H9 (cell line): ENCODE results near the gene NIFK. TPM values are rescaled to one million over a fixed set of nuclear protein-coding genes. Genes with fewer than 3 reads are reported as not detected.
A peak's percentile ranks its signal among the peaks of the same experiment; 100 is the strongest.
"Not testable (repeated sequence)": the region's sequence is repeated elsewhere in the genome, so short reads cannot be mapped to it uniquely, and the experiment has no call there.

Source experiments
- DNase-seq: peaks from one replicate; pipeline ENCODE4 v3.0.0-alpha.2; 2017
- H2AFZ ChIP-seq: one replicate; pipeline ENCODE4 v1.6.1; 2013; ENCODE audit warnings: mild to moderate bottlenecking, low read length, control low read depth, moderate library complexity
- H2AK5ac ChIP-seq: 2 replicates; pipeline ENCODE4 v1.6.1; 2013; ENCODE audit warnings: low read length, control low read depth, mixed read lengths; ENCODE audit not compliant: insufficient read length
- H2BK120ac ChIP-seq: one replicate; pipeline ENCODE4 v1.6.1; 2013; ENCODE audit warnings: low read depth, mild to moderate bottlenecking, low read length, control low read depth, inconsistent platforms; ENCODE audit not compliant: poor library complexity, severe bottlenecking
- H2BK12ac ChIP-seq: 2 replicates; pipeline ENCODE4 v1.6.1; 2013; ENCODE audit warnings: low read length, control low read depth, mixed read lengths, low read depth; ENCODE audit not compliant: insufficient read length
- H2BK15ac ChIP-seq: 2 replicates; pipeline ENCODE4 v1.6.1; 2013; ENCODE audit warnings: low read depth, low read length, control low read depth
- H2BK20ac ChIP-seq: one replicate; pipeline ENCODE4 v1.6.1; 2013; ENCODE audit warnings: low read depth, mild to moderate bottlenecking, low read length, control low read depth, inconsistent platforms; ENCODE audit not compliant: poor library complexity, severe bottlenecking
- H2BK5ac ChIP-seq: 2 replicates; pipeline ENCODE4 v1.6.1; 2013; ENCODE audit warnings: low read length, control low read depth, mixed read lengths; ENCODE audit not compliant: insufficient read length
- H3K14ac ChIP-seq: 2 replicates; pipeline ENCODE4 v1.6.1; 2013; ENCODE audit warnings: low read length, control low read depth; ENCODE audit not compliant: insufficient read depth
- H3K18ac ChIP-seq: 2 replicates; pipeline ENCODE4 v1.6.1; 2013; ENCODE audit warnings: low read depth, mild to moderate bottlenecking, mixed read lengths, low read length, control low read depth; ENCODE audit not compliant: insufficient read length
- H3K23ac ChIP-seq: 2 replicates; pipeline ENCODE4 v1.6.1; 2013; ENCODE audit warnings: low read length, control low read depth, mixed read lengths, low read depth; ENCODE audit not compliant: insufficient read length
- H3K23me2 ChIP-seq: 2 replicates; pipeline ENCODE4 v1.6.1; 2013; ENCODE audit warnings: low read depth, mild to moderate bottlenecking, mixed read lengths, low read length, control low read depth; ENCODE audit not compliant: insufficient read length, poor library complexity, severe bottlenecking
- H3K27ac ChIP-seq: 2 replicates; pipeline ENCODE4 v1.5.1; 2013; ENCODE audit warnings: low read length, control low read depth, mixed read lengths, low read depth; ENCODE audit not compliant: insufficient read length
- H3K27me3 ChIP-seq: 2 replicates; pipeline ENCODE4 v1.6.1; 2013; ENCODE audit warnings: low read length, control low read depth, inconsistent platforms; ENCODE audit not compliant: insufficient read depth
- H3K4ac ChIP-seq: 2 replicates; pipeline ENCODE4 v1.6.1; 2013; ENCODE audit warnings: low read depth, mild to moderate bottlenecking, control low read depth, inconsistent platforms, low read length, moderate library complexity
- H3K4me1 ChIP-seq: 2 replicates; pipeline ENCODE4 v1.6.1; 2013; ENCODE audit warnings: low read length, control low read depth, inconsistent platforms; ENCODE audit not compliant: insufficient read depth
- H3K4me2 ChIP-seq: 2 replicates; pipeline ENCODE4 v1.6.1; 2013; ENCODE audit warnings: low read length, control low read depth, mixed read lengths; ENCODE audit not compliant: insufficient read length, insufficient read depth
- H3K56ac ChIP-seq: 2 replicates; pipeline ENCODE4 v1.6.1; 2013; ENCODE audit warnings: low read depth, mild to moderate bottlenecking, mixed read lengths, low read length, control low read depth; ENCODE audit not compliant: insufficient read length
- H3K79me1 ChIP-seq: 2 replicates; pipeline ENCODE4 v1.6.1; 2013; ENCODE audit warnings: low read depth, mild to moderate bottlenecking, moderate library complexity, low read length, control low read depth, inconsistent platforms; ENCODE audit not compliant: insufficient read depth, poor library complexity, severe bottlenecking
- H3K79me2 ChIP-seq: 2 replicates; pipeline ENCODE4 v1.6.1; 2013; ENCODE audit warnings: low read length, control low read depth, inconsistent platforms; ENCODE audit not compliant: insufficient read depth
- H3K9ac ChIP-seq: 2 replicates; pipeline ENCODE4 v1.6.1; 2013; ENCODE audit warnings: low read length, control low read depth, mixed read lengths; ENCODE audit not compliant: insufficient read length; ENCODE audit errors: extremely low read depth
- H3K9me3 ChIP-seq: one replicate; pipeline ENCODE4 v1.6.1; 2013; ENCODE audit warnings: low read depth, low read length, inconsistent platforms; ENCODE audit not compliant: control insufficient read depth
- H3T11ph ChIP-seq: one replicate; pipeline ENCODE4 v1.6.1; 2013; ENCODE audit warnings: mild to moderate bottlenecking, low read length, control low read depth, inconsistent platforms
- H4K20me1 ChIP-seq: one replicate; pipeline ENCODE4 v1.6.1; 2013; ENCODE audit not compliant: control insufficient read depth, insufficient read length, insufficient read depth
- H4K5ac ChIP-seq: 2 replicates; pipeline ENCODE4 v1.6.1; 2013; ENCODE audit warnings: low read depth, mild to moderate bottlenecking, mixed read lengths, low read length, control low read depth; ENCODE audit not compliant: insufficient read length
- H4K8ac ChIP-seq: replicated peaks from 2 replicates; pipeline ENCODE4 v1.6.1; 2013; ENCODE audit warnings: low read length, control low read depth, mixed read lengths, low read depth; ENCODE audit not compliant: insufficient read length
- H4K91ac ChIP-seq: 2 replicates; pipeline ENCODE4 v1.6.1; 2013; ENCODE audit warnings: low read depth, mild to moderate bottlenecking, moderate library complexity, mixed read lengths, low read length, control low read depth; ENCODE audit not compliant: insufficient read length
- H3K27ac Mint-ChIP-seq, 3 experiments: 2 replicates in 2 of 3; 3 replicates in 1 of 3; pipeline ENCODE4 v1.8.0; 2020 to 2021; ENCODE audit warnings: mixed read lengths in 3 of 3, mild to moderate bottlenecking in 1 of 3, moderate library complexity in 1 of 3
- H3K27me3 Mint-ChIP-seq: 2 replicates; pipeline ENCODE4 v1.8.0; 2021; ENCODE audit warnings: low read depth, mild to moderate bottlenecking, moderate library complexity, mixed read lengths
- H3K36me3 Mint-ChIP-seq, 3 experiments: 2 replicates in 2 of 3; 3 replicates in 1 of 3; pipeline ENCODE4 v1.8.0; 2020 to 2021; ENCODE audit warnings: low read depth in 3 of 3, mixed read lengths in 3 of 3; ENCODE audit not compliant: insufficient read depth in 1 of 3
- H3K4me1 Mint-ChIP-seq, 2 experiments: 2 replicates each; pipeline ENCODE4 v1.8.0; 2020; ENCODE audit warnings: mixed read lengths in 2 of 2
- H3K4me3 Mint-ChIP-seq, 2 experiments: 2 replicates in 1 of 2; 3 replicates in 1 of 2; pipeline ENCODE4 v1.8.0; 2020 to 2021; ENCODE audit warnings: mild to moderate bottlenecking in 2 of 2, mixed read lengths in 2 of 2, moderate library complexity in 1 of 2
- H3K9me3 Mint-ChIP-seq, 2 experiments: 2 replicates in 1 of 2; 3 replicates in 1 of 2; pipeline ENCODE4 v1.8.0; 2020; ENCODE audit warnings: mild to moderate bottlenecking in 2 of 2, mixed read lengths in 2 of 2, moderate library complexity in 1 of 2
- CTCF ChIP-seq: fragments of 200-600 bp; sonication (generic); conservative IDR thresholded peaks from 3 replicates; pipeline ENCODE4 v1.8.0; 2021; ENCODE audit warnings: antibody characterized with exemption, mild to moderate bottlenecking
- WGBS: extraction: QIAGEN DNeasy Blood & Tissue Kit; methylation state at CpG from one replicate; pipeline ENCODE4 v1.1.7; 2013; ENCODE audit warnings: missing lambda C conversion rate, low lambda C conversion rate, mixed read lengths; ENCODE audit not compliant: insufficient read length; ENCODE audit errors: extremely low coverage; 5-methylcytosine and 5-hydroxymethylcytosine counted together
- total RNA-seq: library from RNA; stranded (reverse); gene quantifications from 2 replicates; pipeline ENCODE4 v1.2.1, GENCODE V29; 2021

NIFK gene
- total RNA-seq, 1 experiment from 2014 or later: 180 TPM

- Histone ChIP-seq H3K27me3 (no peaks in the 10 kb centered on the region), H3K4me1 (no peaks in the 10 kb centered on the region), H2BK20ac (no peak overlapping the region), H2BK15ac (no peak overlapping the region), H4K91ac (no peak overlapping the region), H3K27ac (no peak overlapping the region), H4K8ac (no peak overlapping the region), H3K4ac (no peak overlapping the region), H3K14ac (no peak overlapping the region), H4K20me1 (no peaks in the 10 kb centered on the region), H3K79me2 (peaks cover 11% of the 10 kb centered on the region), H3K9ac (peak overlapping the region; percentile 93), H3K9me3 (no peaks in the 10 kb centered on the region), H2BK5ac (no peak overlapping the region), H2AK5ac (no peak overlapping the region), H3T11ph (no peak overlapping the region), H3K56ac (no peak overlapping the region), H4K5ac (no peak overlapping the region), H3K18ac (no peak overlapping the region), H2BK12ac (no peak overlapping the region), H3K79me1 (peaks cover 6% of the 10 kb centered on the region), H3K4me2 (peak overlapping the region; percentile 92), H2BK120ac (no peak overlapping the region), H3K23me2 (peaks cover 8% of the 10 kb centered on the region), H2AFZ (no peak overlapping the region), H3K23ac (no peak overlapping the region)
- WGBS: no CpG with 5 or more reads among the region's 10 CpGs
- TF ChIP-seq CTCF: no peak
- H3K27ac Mint-ChIP-seq: peak overlapping the region; percentile 8 to 96 (median 13); a peak in 2 of 7 replicates
- peak overlapping the region; percentile 98 to 99 for H3K4me3 Mint-ChIP-seq
- H3K9me3 Mint-ChIP-seq: no peaks in the 10 kb centered on the region
- peaks cover 27 to 52% (median 40%) of the 10 kb centered on the region in 3 experiments for H3K36me3 Mint-ChIP-seq
- peaks cover 5 to 17% of the 10 kb centered on the region in 2 experiments for H3K4me1 Mint-ChIP-seq
- no peak for DNase-seq
- no peaks in the 10 kb centered on the region; the same call in none of the 2 replicates for H3K27me3 Mint-ChIP-seq
Observed at GRCh38 chr2:121735518-121736074, 1.1 kb downstream of the NIFK start.

- H2AK5ac ChIP-seq, H3K9ac ChIP-seq, H2BK120ac ChIP-seq, H2BK15ac ChIP-seq, H4K5ac ChIP-seq, H4K91ac ChIP-seq, H3K4ac ChIP-seq, H2BK5ac ChIP-seq, H3T11ph ChIP-seq, H3K56ac ChIP-seq, H3K4me2 ChIP-seq, H3K14ac ChIP-seq, H3K9me3 Mint-ChIP-seq, H3K27ac ChIP-seq, H3K9me3 ChIP-seq, DNase-seq, H3K4me3 Mint-ChIP-seq, H3K23me2 ChIP-seq, H3K4me1 ChIP-seq, H3K23ac ChIP-seq, H2BK12ac ChIP-seq, H2AFZ ChIP-seq, H3K27ac Mint-ChIP-seq, H3K79me1 ChIP-seq, H4K20me1 ChIP-seq, H4K8ac ChIP-seq, H3K18ac ChIP-seq, H3K27me3 Mint-ChIP-seq, H3K79me2 ChIP-seq, H2BK20ac ChIP-seq, H3K27me3 ChIP-seq: not testable (repeated sequence)
- peaks cover 5 to 17% of the 10 kb centered on the region in 2 experiments for H3K4me1 Mint-ChIP-seq
- peaks cover 35 to 63% (median 48%) of the 10 kb centered on the region in 3 experiments for H3K36me3 Mint-ChIP-seq
- no CpG with 5 or more reads among the region's 11 CpGs for WGBS
Observed at GRCh38 chr2:121734544-121734943, 2.1 kb downstream of the NIFK start.
